D721Med (cell line): Measurements from ENCODE around the gene ELP2.
"Not testable (repeated sequence)": the region's sequence is repeated elsewhere in the genome, so short reads cannot be mapped to it uniquely, and the experiment has no call there.

ENCODE experiments used
- DNase-seq: peaks from one replicate; pipeline ENCODE4 v3.0.0; 2011; ENCODE audit warnings: low spot score; ENCODE audit not compliant: insufficient read length
- FAIRE-seq: peaks from 2 replicates; lab custom pipeline; 2011; peaks lifted over from hg19 to GRCh38; lab: Jason Lieb, UNC
- CTCF ChIP-seq: IDR thresholded peaks from 2 replicates; pipeline ENCODE4 v1.5.1; 2012; ENCODE audit warnings: mild to moderate bottlenecking, control low read depth; ENCODE audit not compliant: insufficient read depth; ENCODE audit errors: missing control alignments

ELP2 gene

GRCh38 chr18:36108196-36108595 is 21.5 kb upstream of the ELP2 start:
- TF ChIP-seq CTCF: no peak
- FAIRE-seq (no peak), DNase-seq (no peak)

- DNase-seq: no peak
- TF ChIP-seq CTCF: no peak
- no peak for FAIRE-seq
Measured at GRCh38 chr18:36108601-36109000, 21.1 kb upstream of the ELP2 start.

GRCh38 chr18:36109737-36110136 is 20.0 kb upstream of the ELP2 start:
- FAIRE-seq: peak; percentile 58
- TF ChIP-seq CTCF: no peak
- no peak for DNase-seq

GRCh38 chr18:36112302-36112701 is 17.4 kb upstream of the ELP2 start:
- no peak for DNase-seq
- no peak for TF ChIP-seq CTCF
- FAIRE-seq: peak; percentile 87

- DNase-seq: no peak
- peak; percentile 16 for FAIRE-seq
- no peak for TF ChIP-seq CTCF
Measured at GRCh38 chr18:36114251-36114650, 15.4 kb upstream of the ELP2 start.

GRCh38 chr18:36114738-36115137 is 15.0 kb upstream of the ELP2 start:
- no peak for FAIRE-seq
- TF ChIP-seq CTCF: no peak
- no peak for DNase-seq

GRCh38 chr18:36116771-36117170 is 12.9 kb upstream of the ELP2 start:
- DNase-seq, FAIRE-seq: not testable (repeated sequence)

- DNase-seq: no peak
- FAIRE-seq: no peak
- no peak for TF ChIP-seq CTCF
Measured at GRCh38 chr18:36120297-36120696, 9.4 kb upstream of the ELP2 start.
